ELF-1 (cell line): ENCODE measurements around the gene APOA1.
A peak's percentile ranks its signal among the peaks of the same experiment; 100 is the strongest.
"Not testable (repeated sequence)": the region's sequence is repeated elsewhere in the genome, so short reads cannot be mapped to it uniquely, and the experiment has no call there.

Source experiments
- DNase-seq: peaks from one replicate; pipeline ENCODE4 v3.0.0-alpha.2; 2016; ENCODE audit warnings: low read depth, low spot score

Gene APOA1

DNA sequence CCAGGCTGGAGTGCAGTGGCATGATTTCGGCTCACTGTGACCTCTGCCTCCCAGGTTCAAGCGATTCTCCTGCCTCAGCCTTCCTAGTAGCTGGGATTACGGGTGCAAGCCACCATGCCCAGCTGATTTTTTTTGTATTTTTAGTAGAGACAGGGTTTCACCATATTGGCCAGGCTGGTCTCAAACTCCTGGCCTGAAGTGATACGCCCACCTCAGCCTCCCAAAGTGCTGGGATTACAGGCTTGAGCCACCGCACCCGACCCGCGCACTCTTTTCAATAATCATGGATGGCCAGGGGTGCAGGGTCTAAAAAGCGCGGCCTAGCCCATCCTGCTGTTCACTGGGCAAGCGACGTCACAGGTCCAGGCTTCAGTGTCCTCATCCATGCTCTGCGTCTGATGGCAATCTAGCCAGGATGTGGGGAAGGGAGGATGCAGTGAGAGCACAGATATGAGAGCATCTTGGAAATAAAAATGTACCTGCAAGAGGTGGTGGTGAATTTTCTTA is 2.8 kb downstream of the APOA1 start:
- DNase-seq: not testable (repeated sequence)

GRCh38 chr11:116833816-116834534 is 3.4 kb downstream of the APOA1 start:
- DNase-seq: no peak

- DNase-seq: no peak
These were observed 4.0 kb downstream of the APOA1 start for GRCh38 chr11:116833491-116833815.

DNA sequence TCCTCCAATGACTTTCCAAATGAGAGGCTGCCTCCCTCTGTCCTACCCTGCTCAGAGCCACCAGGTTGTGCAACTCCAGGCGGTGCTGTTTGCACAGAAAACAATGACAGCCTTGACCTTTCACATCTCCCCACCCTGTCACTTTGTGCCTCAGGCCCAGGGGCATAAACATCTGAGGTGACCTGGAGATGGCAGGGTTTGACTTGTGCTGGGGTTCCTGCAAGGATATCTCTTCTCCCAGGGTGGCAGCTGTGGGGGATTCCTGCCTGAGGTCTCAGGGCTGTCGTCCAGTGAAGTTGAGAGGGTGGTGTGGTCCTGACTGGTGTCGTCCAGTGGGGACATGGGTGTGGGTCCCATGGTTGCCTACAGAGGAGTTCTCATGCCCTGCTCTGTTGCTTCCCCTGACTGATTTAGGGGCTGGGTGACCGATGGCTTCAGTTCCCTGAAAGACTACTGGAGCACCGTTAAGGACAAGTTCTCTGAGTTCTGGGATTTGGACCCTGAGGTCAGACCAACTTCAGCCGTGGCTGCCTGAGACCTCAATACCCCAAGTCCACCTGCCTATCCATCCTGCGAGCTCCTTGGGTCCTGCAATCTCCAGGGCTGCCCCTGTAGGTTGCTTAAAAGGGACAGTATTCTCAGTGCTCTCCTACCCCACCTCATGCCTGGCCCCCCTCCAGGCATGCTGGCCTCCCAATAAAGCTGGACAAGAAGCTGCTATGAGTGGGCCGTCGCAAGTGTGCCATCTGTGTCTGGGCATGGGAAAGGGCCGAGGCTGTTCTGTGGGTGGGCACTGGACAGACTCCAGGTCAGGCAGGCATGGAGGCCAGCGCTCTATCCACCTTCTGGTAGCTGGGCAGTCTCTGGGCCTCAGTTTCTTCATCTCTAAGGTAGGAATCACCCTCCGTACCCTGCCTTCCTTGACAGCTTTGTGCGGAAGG is 4.8 kb downstream of the APOA1 start:
- DNase-seq: no peak

GRCh38 chr11:116831790-116832349 is 5.6 kb downstream of the APOA1 start:
- no peak for DNase-seq

DNA sequence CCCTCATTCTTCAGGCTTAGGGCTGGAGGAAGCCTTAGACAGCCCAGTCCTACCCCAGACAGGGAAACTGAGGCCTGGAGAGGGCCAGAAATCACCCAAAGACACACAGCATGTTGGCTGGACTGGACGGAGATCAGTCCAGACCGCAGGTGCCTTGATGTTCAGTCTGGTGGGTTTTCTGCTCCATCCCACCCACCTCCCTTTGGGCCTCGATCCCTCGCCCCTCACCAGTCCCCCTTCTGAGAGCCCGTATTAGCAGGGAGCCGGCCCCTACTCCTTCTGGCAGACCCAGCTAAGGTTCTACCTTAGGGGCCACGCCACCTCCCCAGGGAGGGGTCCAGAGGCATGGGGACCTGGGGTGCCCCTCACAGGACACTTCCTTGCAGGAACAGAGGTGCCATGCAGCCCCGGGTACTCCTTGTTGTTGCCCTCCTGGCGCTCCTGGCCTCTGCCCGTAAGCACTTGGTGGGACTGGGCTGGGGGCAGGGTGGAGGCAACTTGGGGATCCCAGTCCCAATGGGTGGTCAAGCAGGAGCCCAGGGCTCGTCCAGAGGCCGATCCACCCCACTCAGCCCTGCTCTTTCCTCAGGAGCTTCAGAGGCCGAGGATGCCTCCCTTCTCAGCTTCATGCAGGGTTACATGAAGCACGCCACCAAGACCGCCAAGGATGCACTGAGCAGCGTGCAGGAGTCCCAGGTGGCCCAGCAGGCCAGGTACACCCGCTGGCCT is 7.1 kb downstream of the APOA1 start:
- DNase-seq: no peak

GRCh38 chr11:116829525-116830183 is 7.8 kb downstream of the APOA1 start, which contains the start of gene APOC3:
TSS of gene APOC3 (plus strand) at chr11:116829907. CDS start at chr11:116830583, 676 bp downstream.
- no peak for DNase-seq

DNA sequence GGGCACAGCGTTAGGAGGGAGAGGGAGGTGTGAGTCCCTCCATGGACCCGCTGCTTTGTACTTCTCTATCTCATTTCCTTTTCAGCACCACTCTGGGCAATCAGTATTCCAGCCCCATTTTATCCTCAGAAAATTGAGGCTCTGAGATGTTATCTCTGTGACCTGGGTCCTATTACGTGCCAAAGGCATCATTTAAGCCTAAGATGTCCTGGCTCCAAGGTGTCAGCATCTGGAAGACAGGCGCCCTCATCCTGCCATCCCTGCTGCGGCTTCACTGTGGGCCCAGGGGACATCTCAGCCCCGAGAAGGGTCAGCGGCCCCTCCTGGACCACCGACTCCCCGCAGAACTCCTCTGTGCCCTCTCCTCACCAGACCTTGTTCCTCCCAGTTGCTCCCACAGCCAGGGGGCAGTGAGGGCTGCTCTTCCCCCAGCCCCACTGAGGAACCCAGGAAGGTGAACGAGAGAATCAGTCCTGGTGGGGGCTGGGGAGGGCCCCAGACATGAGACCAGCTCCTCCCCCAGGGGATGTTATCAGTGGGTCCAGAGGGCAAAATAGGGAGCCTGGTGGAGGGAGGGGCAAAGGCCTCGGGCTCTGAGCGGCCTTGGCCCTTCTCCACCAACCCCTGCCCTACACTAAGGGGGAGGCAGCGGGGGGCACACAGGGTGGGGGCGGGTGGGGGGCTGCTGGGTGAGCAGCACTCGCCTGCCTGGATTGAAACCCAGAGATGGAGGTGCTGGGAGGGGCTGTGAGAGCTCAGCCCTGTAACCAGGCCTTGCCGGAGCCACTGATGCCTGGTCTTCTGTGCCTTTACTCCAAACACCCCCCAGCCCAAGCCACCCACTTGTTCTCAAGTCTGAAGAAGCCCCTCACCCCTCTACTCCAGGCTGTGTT is 8.5 kb downstream of the APOA1 start:
- DNase-seq: no peak

GRCh38 chr11:116827461-116827860 is 10.0 kb downstream of the APOA1 start:
- DNase-seq: no peak

- DNase-seq: peak; percentile 57
These were observed 10.5 kb downstream of the APOA1 start for GRCh38 chr11:116826751-116827431.

GRCh38 chr11:116825854-116826750 is 11.3 kb downstream of the APOA1 start:
- DNase-seq: no peak

- no peak for DNase-seq
These were observed 12.0 kb downstream of the APOA1 start for GRCh38 chr11:116825434-116825833.

GRCh38 chr11:116823031-116823843 is 14.2 kb downstream of the APOA1 start, which contains the start of gene APOA4:
TSS of gene APOA4 (minus strand) at chr11:116823304. CDS start at chr11:116823191, 113 bp downstream.
- no peak for DNase-seq

DNA sequence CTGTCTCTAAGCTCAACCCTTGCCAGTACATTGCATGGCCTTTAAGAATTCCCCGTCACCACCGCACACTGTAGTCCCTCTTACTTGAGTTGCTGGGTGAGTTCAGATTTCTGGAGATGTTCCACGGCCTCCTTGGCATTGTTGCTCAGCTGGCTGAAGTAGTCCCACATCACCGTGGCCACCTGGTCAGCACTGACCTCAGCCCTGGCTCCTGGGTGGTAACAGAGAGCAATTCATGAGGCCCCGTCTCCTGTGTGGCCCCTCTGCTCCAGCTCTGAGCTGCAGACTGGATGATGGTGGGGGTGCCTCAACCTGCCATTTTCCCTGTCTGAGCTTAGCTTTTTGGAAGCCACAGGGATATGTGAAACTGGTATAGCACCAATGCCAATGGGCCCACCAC is 14.8 kb downstream of the APOA1 start:
- DNase-seq: no peak

- no peak for DNase-seq
These were observed 16.1 kb downstream of the APOA1 start for GRCh38 chr11:116821050-116821918.

DNA sequence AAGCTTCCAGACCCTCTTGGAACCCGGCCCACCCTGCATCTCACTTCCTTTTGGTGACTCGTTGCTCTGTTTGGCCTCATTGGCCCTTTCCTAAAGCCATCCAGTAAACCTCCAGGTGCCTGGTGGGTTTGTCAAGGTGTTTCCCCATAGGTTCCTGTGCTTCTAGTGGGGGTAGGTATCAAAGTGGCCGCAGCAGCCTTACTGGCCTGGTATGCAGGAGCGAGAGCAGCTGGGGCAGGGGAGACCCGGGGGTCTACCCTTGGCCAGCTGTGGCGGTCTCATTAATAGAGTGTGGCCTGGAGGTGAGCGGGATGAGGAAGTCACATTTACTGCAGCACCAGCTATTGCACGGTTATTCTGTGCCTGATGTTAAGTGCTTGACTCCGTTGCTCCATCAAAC is 18.4 kb downstream of the APOA1 start:
- no peak for DNase-seq
